Measurements from ENCODE around the gene LBX1.
"Not testable (repeated sequence)": the region's sequence is repeated elsewhere in the genome, so short reads cannot be mapped to it uniquely, and the experiment has no call there.

DNA sequence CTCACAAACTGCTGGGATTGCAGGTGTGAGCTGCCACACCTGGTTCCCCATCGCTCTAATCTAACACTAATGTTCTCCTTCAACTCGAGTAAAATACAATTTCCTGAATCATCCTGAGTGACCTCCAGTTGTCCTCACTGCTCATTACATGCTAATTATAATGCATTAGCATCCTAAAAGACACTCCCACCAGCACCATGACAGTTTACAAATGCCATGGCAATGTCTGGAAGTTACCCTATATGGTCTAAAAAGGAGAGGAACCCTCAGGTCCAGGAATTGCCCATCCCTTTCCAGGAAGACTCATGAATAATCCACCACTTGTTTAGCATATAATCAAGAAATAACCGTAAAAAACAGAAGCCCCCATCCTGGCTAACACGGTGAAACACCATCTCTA lies 26.6 kb downstream of the LBX1 start:
- TF ChIP-seq, protein P1, sequence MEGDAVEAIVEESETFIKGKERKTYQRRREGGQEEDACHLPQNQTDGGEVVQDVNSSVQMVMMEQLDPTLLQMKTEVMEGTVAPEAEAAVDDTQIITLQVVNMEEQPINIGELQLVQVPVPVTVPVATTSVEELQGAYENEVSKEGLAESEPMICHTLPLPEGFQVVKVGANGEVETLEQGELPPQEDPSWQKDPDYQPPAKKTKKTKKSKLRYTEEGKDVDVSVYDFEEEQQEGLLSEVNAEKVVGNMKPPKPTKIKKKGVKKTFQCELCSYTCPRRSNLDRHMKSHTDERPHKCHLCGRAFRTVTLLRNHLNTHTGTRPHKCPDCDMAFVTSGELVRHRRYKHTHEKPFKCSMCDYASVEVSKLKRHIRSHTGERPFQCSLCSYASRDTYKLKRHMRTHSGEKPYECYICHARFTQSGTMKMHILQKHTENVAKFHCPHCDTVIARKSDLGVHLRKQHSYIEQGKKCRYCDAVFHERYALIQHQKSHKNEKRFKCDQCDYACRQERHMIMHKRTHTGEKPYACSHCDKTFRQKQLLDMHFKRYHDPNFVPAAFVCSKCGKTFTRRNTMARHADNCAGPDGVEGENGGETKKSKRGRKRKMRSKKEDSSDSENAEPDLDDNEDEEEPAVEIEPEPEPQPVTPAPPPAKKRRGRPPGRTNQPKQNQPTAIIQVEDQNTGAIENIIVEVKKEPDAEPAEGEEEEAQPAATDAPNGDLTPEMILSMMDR (IDR thresholded peaks at IDR 0.05 in 8 of 11, conservative IDR thresholded peaks at IDR 0.05 in 3 of 11), result not testable (repeated sequence)
- not testable (repeated sequence) for TF ChIP-seq POLR2A, POLR2AphosphoS5 (IDR thresholded peaks at IDR 0.05)

All from spleen (tissue), 7 donors.